PC-3 (cell line): ENCODE results near the gene CASKIN1. TPM values are rescaled to one million over a fixed set of nuclear protein-coding genes. Genes with fewer than 3 reads are reported as not detected.
A peak's percentile ranks its signal among the peaks of the same experiment; 100 is the strongest.

Source experiments
- ATAC-seq: fragments of 200-7000 bp; cut with Tn5 transposase; 2 replicates; pipeline ENCODE4 v1.9.1; 2020; ENCODE audit warnings: mild to moderate bottlenecking, moderate library complexity
- BruUV-seq: library from RNA; stranded (reverse); fragments of 400-500 nt; replicated peaks from 2 replicates; lab custom pipeline; 2021; lab: Mats Ljungman, UMichigan
- CTCF ChIA-PET: fragments of 300-600 bp; sonication (Branson Sonifier 250); formaldehyde crosslinking; loops from one replicate; lab custom pipeline; 2022; ENCODE audit warnings: antibody characterized with exemption; lab: Charles Lee
- POLR2A ChIA-PET: fragments of 300-600 bp; sonication (Branson Sonifier 250); formaldehyde crosslinking; loops from one replicate; lab custom pipeline; 2022; ENCODE audit warnings: antibody characterized with exemption; ENCODE audit not compliant: unreplicated experiment; lab: Charles Lee
- DNase-seq: peaks from one replicate; pipeline ENCODE4 v3.0.0-alpha.2; 2015
- H2AFZ ChIP-seq: fragments of 300-600 bp; sonication (generic); 2 replicates; pipeline ENCODE4 v1.6.0; 2016; ENCODE audit warnings: antibody characterized with exemption, low read length
- H3F3A ChIP-seq: fragments of 300-600 bp; sonication (generic); one replicate; pipeline ENCODE4 v1.6.0; 2017; ENCODE audit warnings: antibody characterized with exemption, low read length, control low read depth, mild to moderate bottlenecking; ENCODE audit not compliant: unreplicated experiment
- H3K27ac ChIP-seq: fragments of 300-600 bp; sonication (generic); 2 replicates; pipeline ENCODE4 v1.5.1; 2016; ENCODE audit warnings: mild to moderate bottlenecking, low read length
- H3K27me3 ChIP-seq: fragments of 300-600 bp; sonication (generic); 2 replicates; pipeline ENCODE4 v1.6.1; 2016; ENCODE audit warnings: low read length, mixed read lengths
- H3K36me3 ChIP-seq: fragments of 300-600 bp; sonication (generic); 2 replicates; pipeline ENCODE4 v1.6.1; 2016; ENCODE audit warnings: low read depth, mixed run types, low read length, mixed read lengths
- H3K4me1 ChIP-seq: fragments of 300-600 bp; sonication (generic); 2 replicates; pipeline ENCODE4 v1.5.1; 2016; ENCODE audit warnings: low read length; ENCODE audit not compliant: insufficient read depth
- H3K4me2 ChIP-seq: fragments of 300-600 bp; sonication (generic); 2 replicates; pipeline ENCODE4 v1.6.0; 2016; ENCODE audit warnings: low read length
- H3K4me3 ChIP-seq: fragments of 300-600 bp; sonication (generic); 2 replicates; pipeline ENCODE4 v1.5.1; 2016; ENCODE audit warnings: mild to moderate bottlenecking, low read length, mixed read lengths
- H3K79me2 ChIP-seq: fragments of 300-600 bp; sonication (generic); 2 replicates; pipeline ENCODE4 v1.6.1; 2017; ENCODE audit warnings: low read length, mixed read lengths
- H3K9ac ChIP-seq: fragments of 300-600 bp; sonication (generic); 2 replicates; pipeline ENCODE4 v1.6.0; 2016; ENCODE audit warnings: mild to moderate bottlenecking, low read length
- H3K9me2 ChIP-seq: fragments of 300-600 bp; sonication (generic); replicated peaks from 2 replicates; pipeline ENCODE4 v1.6.1; 2016; ENCODE audit warnings: mixed run types, low read length, mixed read lengths
- H3K9me3 ChIP-seq: fragments of 300-600 bp; sonication (generic); 2 replicates; pipeline ENCODE4 v1.6.1; 2016; ENCODE audit warnings: low read length, mixed read lengths
- H4K20me1 ChIP-seq: fragments of 300-600 bp; sonication (generic); 2 replicates; pipeline ENCODE4 v1.6.1; 2016; ENCODE audit warnings: low read length, mixed read lengths
- EZH2 ChIP-seq: fragments of 300-600 bp; sonication (generic); IDR thresholded peaks from one replicate; pipeline ENCODE4 v1.6.1; 2017; ENCODE audit warnings: antibody characterized with exemption, mild to moderate bottlenecking, low read length; ENCODE audit not compliant: unreplicated experiment
- EZH2phosphoT487 ChIP-seq: fragments of 300-600 bp; sonication (generic); IDR thresholded peaks from 2 replicates; pipeline ENCODE4 v1.6.1; 2018; ENCODE audit warnings: mild to moderate bottlenecking, antibody characterized with exemption, low read length, borderline replicate concordance
- intact Hi-C: fragments of 100-400 bp; cut with micrococcal nuclease; formaldehyde crosslinking; loops from 2 replicates; pipeline ENCODE4 v1.9.0; 2023
- total RNA-seq: library from RNA; depleted of rRNA; stranded (reverse); fragments of >200 nt; gene quantifications from 2 replicates; pipeline ENCODE4 v1.2.3, GENCODE V29; 2014
- TF ChIP-seq, protein P1 (sequence below): fragments of 300-600 bp; sonication (generic); conservative IDR thresholded peaks from 2 replicates; pipeline ENCODE4 v1.5.1; 2017; ENCODE audit warnings: antibody characterized with exemption, low read depth, mild to moderate bottlenecking, low read length

The CASKIN1 gene
- total RNA-seq, 1 experiment from 2014 or later: 1.6 TPM

DNA sequence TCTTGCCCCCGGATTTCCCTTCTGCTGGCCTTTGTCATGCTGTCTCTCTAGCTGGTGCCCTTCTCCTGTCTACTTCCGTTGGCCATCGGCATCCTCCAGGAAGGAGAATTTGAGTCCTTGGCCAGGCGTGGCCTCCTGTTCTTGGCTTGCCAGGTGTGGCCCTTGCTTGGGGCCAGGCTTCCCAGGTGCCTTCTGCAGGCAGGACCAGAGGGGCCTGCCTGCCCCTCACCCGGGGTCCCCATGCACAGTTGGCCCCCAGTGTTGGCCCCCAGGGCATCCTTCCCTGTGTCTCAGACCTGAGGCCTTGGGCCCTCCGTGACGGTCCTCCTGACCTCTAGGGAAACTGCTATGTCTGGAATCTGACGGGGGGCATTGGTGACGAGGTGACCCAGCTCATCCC is 11.5 kb upstream of the CASKIN1 start:
- Histone ChIP-seq H4K20me1 (0 out of 2 replicates have a peak, but pooled peaks cover 4% of the 10 kb centered on the region), H3K9ac (no peak overlapping the region), H3K79me2 (peaks cover 37% of the 10 kb centered on the region), H3K27me3 (no peaks in the 10 kb centered on the region), H2AFZ (no peak overlapping the region), H3K36me3 (no peaks in the 10 kb centered on the region), H3K27ac (no peak overlapping the region), H3K4me2 (no peak overlapping the region), H3K4me1 (peaks cover 26% of the 10 kb centered on the region), H3K4me3 (no peak overlapping the region), H3F3A (no peaks in the 10 kb centered on the region), H3K9me3 (no peaks in the 10 kb centered on the region), H3K9me2 (no peaks in the 10 kb centered on the region)
- intact Hi-C loops: no loop called here
- no TSS peak for BruUV-seq
- ATAC-seq (no peak), DNase-seq (no peak)
- TF ChIP-seq, protein P1, sequence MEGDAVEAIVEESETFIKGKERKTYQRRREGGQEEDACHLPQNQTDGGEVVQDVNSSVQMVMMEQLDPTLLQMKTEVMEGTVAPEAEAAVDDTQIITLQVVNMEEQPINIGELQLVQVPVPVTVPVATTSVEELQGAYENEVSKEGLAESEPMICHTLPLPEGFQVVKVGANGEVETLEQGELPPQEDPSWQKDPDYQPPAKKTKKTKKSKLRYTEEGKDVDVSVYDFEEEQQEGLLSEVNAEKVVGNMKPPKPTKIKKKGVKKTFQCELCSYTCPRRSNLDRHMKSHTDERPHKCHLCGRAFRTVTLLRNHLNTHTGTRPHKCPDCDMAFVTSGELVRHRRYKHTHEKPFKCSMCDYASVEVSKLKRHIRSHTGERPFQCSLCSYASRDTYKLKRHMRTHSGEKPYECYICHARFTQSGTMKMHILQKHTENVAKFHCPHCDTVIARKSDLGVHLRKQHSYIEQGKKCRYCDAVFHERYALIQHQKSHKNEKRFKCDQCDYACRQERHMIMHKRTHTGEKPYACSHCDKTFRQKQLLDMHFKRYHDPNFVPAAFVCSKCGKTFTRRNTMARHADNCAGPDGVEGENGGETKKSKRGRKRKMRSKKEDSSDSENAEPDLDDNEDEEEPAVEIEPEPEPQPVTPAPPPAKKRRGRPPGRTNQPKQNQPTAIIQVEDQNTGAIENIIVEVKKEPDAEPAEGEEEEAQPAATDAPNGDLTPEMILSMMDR: no peak
- TF ChIP-seq EZH2 (no peak), EZH2phosphoT487 (no peak)
- ChIA-PET POLR2A (no interaction called here), CTCF (no interaction called here)

DNA sequence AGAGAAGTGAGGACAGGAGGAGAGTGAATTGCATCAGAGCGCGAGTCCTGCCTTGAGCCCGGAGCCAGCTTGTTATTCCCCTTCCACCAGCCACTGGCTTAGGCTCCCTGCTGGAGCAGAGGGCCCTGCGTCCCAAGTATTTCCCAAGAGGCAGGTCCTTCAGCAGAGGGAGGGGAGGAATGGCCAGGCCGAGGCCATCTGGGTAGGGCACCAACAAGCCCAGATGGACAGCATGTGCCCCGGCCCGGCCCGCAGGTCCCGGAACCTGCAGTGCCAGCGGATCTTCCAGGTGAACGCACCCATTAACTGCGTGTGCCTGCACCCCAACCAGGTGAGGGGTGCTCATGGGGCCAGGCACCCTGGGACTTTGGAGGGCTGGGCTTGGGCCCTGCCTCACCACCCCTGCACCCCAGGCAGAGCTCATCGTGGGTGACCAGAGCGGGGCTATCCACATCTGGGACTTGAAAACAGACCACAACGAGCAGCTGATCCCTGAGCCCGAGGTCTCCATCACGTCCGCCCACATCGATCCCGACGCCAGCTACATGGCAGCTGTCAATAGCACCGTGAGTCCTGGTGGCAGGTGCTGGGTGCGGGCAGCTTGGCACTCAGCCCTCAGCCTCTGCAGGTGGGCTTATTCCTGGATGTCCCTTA is 10.5 kb upstream of the CASKIN1 start:
- H3K79me2 ChIP-seq: peaks cover 28% of the 10 kb centered on the region
- ATAC-seq (no peak), DNase-seq (no peak)
- no peaks in the 10 kb centered on the region for H4K20me1 ChIP-seq
- no peaks in the 10 kb centered on the region for H3K27me3 ChIP-seq
- H3K27ac ChIP-seq: no peak overlapping the region
- POLR2A ChIA-PET: no interaction called here
- H3K9ac ChIP-seq: no peak overlapping the region
- H3K4me2 ChIP-seq: peak overlapping the region; percentile 96
- H3K36me3 ChIP-seq: no peaks in the 10 kb centered on the region
- no TSS peak for BruUV-seq
- TF ChIP-seq EZH2: no peak
- TF ChIP-seq, protein P1: no peak
- no peak for TF ChIP-seq EZH2phosphoT487
- intact Hi-C loops: no loop called here
- peak overlapping the region; percentile 85; the same call in 1 of the 2 replicates for H3K4me3 ChIP-seq
- H3K4me1 ChIP-seq: peaks cover 16% of the 10 kb centered on the region
- H2AFZ ChIP-seq: no peak overlapping the region
- CTCF ChIA-PET: interaction anchor here (0.5 kb wide), 1 partner anchor 11 kb away, joined by 4 read pairs; no protein-coding TSS in a partner anchor
- H3K9me2 ChIP-seq: no peaks in the 10 kb centered on the region
- no peaks in the 10 kb centered on the region for H3F3A ChIP-seq
- no peaks in the 10 kb centered on the region for H3K9me3 ChIP-seq

DNA sequence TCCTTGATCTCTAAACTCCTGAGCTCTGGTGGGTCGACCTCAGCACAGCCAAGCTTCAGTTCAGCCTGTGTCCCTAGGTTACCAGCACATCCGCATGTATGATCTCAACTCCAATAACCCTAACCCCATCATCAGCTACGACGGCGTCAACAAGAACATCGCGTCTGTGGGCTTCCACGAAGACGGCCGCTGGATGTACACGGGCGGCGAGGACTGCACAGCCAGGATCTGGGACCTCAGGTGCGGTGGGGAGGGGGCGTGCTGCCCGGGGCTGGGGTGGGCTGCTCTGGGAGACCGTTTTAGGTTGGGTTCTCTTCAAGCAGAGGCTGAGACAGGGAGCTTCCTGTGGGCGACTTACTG is 10.0 kb upstream of the CASKIN1 start:
- Histone ChIP-seq H3K27me3 (no peaks in the 10 kb centered on the region), H3K9me2 (no peaks in the 10 kb centered on the region), H3K9me3 (no peaks in the 10 kb centered on the region), H3K4me3 (peak overlapping the region; percentile 85), H3K27ac (no peak overlapping the region), H4K20me1 (no peaks in the 10 kb centered on the region), H3K9ac (peak overlapping the region; percentile 96), H3K4me1 (peaks cover 14% of the 10 kb centered on the region), H3K4me2 (peak overlapping the region; percentile 96), H3K36me3 (no peaks in the 10 kb centered on the region), H3K79me2 (peaks cover 25% of the 10 kb centered on the region), H3F3A (no peaks in the 10 kb centered on the region), H2AFZ (no peak overlapping the region)
- intact Hi-C loops: no loop called here
- POLR2A ChIA-PET: no interaction called here
- no TSS peak for BruUV-seq
- ATAC-seq (no peak), DNase-seq (no peak)
- TF ChIP-seq EZH2 (no peak), EZH2phosphoT487 (no peak)
- TF ChIP-seq, protein P1: no peak
- CTCF ChIA-PET: interaction anchor here (0.5 kb wide), 1 partner anchor 10 kb away, joined by 4 read pairs; no protein-coding TSS in a partner anchor
